ENCODE results near the gene USP32.
"Not testable (repeated sequence)": the region's sequence is repeated elsewhere in the genome, so short reads cannot be mapped to it uniquely, and the experiment has no call there.

Gene USP32, protein sequence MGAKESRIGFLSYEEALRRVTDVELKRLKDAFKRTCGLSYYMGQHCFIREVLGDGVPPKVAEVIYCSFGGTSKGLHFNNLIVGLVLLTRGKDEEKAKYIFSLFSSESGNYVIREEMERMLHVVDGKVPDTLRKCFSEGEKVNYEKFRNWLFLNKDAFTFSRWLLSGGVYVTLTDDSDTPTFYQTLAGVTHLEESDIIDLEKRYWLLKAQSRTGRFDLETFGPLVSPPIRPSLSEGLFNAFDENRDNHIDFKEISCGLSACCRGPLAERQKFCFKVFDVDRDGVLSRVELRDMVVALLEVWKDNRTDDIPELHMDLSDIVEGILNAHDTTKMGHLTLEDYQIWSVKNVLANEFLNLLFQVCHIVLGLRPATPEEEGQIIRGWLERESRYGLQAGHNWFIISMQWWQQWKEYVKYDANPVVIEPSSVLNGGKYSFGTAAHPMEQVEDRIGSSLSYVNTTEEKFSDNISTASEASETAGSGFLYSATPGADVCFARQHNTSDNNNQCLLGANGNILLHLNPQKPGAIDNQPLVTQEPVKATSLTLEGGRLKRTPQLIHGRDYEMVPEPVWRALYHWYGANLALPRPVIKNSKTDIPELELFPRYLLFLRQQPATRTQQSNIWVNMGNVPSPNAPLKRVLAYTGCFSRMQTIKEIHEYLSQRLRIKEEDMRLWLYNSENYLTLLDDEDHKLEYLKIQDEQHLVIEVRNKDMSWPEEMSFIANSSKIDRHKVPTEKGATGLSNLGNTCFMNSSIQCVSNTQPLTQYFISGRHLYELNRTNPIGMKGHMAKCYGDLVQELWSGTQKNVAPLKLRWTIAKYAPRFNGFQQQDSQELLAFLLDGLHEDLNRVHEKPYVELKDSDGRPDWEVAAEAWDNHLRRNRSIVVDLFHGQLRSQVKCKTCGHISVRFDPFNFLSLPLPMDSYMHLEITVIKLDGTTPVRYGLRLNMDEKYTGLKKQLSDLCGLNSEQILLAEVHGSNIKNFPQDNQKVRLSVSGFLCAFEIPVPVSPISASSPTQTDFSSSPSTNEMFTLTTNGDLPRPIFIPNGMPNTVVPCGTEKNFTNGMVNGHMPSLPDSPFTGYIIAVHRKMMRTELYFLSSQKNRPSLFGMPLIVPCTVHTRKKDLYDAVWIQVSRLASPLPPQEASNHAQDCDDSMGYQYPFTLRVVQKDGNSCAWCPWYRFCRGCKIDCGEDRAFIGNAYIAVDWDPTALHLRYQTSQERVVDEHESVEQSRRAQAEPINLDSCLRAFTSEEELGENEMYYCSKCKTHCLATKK (N-terminal part only)

DNA sequence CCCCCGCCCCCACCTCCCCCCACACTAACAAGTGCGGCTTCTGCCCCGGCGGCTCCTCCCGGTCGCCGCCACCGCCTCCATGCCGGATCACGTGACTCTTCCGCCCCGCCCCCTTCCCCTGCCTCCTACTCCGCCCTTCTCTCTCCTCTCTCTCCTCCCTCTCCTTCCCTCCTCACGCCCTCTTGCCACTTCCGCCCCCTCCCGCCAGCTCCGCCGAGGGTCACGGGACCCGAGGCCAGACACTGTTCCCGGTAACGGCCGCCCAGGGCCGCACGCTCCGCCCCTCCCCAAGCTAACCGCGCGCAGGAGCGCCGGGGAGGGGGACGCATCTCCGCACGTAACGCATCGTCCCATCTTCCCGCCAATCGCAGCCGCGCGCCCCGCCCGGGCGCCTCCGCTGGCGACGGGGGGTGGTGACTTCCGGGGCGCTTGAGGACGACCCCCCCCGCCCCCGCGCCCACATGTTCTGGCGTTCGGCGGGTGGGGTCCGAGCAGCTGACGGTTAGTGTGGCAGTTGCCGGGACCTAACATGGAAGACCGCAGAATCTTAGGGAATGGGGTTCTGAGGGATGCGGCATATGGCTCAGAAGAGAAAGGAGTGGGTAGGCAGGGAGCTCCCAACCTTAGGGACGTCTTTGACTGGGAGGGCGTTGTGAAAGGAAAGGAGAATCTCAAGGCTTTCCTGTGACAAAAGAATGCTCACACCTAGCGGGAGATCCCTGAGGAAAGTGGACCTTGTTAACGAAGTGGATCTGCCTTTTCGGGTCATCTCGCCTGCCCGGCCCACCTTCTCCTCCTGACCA is at the start of gene USP32:
TSS of gene USP32 (minus strand) at position 92 of the 803 bp plus-strand sequence. CDS start 194 bp downstream, outside the sequence.
- DNase-seq (ENCODE audit: low read depth in 2 of 2): peak; percentile 96 to 97

GRCh38 chr17:60439501-60439900 is 47.6 kb upstream of the USP32 start:
- DNase-seq (ENCODE audit: low read depth in 2 of 2): no peak

GRCh38 chr17:60436676-60437075 is 44.7 kb upstream of the USP32 start:
- DNase-seq (ENCODE audit: low read depth in 2 of 2): no peak

DNA sequence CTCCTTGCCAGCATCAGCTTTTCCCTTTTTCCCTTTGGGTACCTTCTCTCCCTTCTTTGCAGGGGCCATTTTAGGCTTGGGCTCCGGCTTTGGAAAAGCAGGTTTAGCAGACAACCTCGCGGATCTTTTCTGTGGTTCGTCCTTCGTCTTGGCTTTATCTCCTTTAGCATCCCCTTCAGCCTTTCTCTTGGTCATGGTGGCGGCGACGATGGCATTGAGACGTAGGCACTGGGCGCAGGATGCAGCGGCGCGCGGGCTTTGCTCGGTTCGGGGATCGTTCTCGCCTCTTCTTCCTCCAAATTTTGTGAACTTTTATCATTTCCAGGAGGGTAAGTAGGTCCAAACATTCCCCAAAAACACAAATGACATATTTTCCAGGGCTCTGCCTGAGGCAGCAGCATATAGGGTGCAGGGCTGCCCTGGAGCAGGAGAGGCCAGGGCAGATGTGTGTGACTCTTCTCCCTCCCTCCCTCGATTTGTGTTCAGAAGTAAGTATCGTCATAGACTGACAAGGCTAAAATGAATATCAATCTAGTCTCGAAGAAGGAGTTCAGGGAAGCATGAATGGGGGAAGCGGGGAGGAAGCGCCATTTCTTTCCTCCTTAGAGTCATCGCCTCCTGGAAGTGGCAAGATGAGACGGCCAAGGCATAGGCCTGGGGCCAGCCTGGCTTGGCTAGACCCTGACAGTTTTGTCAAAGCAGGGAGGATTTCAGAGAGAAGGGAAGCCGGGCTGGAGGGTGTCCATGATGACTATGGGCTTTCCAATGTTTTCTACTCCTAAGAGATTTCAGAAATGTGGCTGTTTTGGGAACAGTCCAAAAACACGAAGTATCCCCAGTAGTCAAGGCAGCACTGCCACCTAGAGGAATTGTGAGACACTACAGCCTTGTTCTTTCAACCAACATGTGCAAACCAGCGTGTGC is 43.6 kb upstream of the USP32 start:
- peak in 1 of 2 donors; percentile 34 for DNase-seq (ENCODE audit: low read depth in 2 of 2)

GRCh38 chr17:60433021-60433997 is 41.4 kb upstream of the USP32 start:
- not testable (repeated sequence) for DNase-seq (ENCODE audit: low read depth in 2 of 2)

- not testable (repeated sequence) for DNase-seq (ENCODE audit: low read depth in 2 of 2)
Observed at GRCh38 chr17:60430561-60430960, 38.6 kb upstream of the USP32 start.

- not testable (repeated sequence) for DNase-seq (ENCODE audit: low read depth in 2 of 2)
Observed at GRCh38 chr17:60428491-60428890, 36.6 kb upstream of the USP32 start.

DNA sequence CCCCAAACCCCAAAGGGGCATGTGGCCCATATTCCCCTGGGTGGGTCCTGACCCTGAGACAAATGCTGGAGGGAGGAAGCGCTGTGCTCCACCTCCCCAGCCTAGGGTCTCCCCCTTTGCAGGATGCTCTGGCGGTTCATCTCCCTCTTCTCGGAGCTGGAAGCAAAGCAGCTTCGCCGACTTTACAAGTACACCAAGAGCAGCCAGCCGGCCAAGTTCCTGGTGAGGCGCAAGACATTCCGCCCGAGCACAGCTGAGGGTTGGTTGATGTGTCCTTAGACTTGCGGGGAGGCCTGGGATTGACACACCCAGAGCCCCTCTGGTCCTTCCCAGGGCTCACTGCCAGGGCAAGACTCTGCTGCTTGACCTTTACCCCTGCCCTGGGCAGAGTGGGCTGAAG is 34.7 kb upstream of the USP32 start:
- DNase-seq (ENCODE audit: low read depth in 2 of 2): no peak

DNA sequence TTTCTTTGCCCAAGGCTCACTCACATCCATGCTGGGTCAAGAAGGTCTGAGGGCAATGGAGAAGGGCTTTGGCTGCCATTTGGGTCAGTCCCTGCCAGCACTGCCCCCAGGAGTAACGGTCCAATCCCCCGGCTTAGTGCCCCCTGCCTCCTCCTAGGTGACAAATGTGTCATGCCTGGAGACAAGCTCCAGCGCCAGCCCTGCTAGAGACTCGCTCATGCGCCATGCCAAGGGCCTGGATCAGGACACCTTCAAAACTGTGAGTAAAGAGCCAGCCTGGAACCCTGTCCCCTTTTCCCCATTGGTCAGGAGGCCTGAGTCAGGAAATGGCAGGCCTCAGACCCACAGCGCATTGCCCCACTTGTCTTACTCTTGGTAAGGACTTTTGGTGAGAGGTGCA is 33.7 kb upstream of the USP32 start:
- DNase-seq (ENCODE audit: low read depth in 2 of 2): no peak

DNA sequence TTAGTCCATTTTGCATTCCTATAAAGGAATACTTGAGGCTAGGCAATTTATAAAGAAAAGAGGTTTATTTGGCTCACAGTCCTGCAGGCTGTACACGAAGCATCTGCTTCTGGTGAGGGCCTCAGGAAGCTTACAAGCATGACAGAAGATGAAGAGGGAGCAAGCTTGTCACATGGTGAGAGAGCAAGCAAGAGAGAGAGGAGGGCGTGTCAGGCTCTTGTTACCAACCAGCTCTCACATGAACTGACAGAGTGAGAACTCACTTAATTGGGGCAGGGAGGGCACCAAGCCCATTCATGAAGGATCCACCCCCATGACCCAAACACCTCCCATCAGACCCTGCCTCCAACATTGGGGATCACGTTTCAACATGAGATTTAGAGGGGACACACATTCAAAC is 31.9 kb upstream of the USP32 start:
- no peak for DNase-seq (ENCODE audit: low read depth in 2 of 2)

- no peak for DNase-seq (ENCODE audit: low read depth in 2 of 2)
Observed at GRCh38 chr17:60422162-60422665, 30.3 kb upstream of the USP32 start, which contains the start of gene CHCT1. CHCT1 (plus strand) TSS chr17:60422489; CDS start chr17:60422593, 104 bp downstream.

- peak; percentile 45 to 69 for DNase-seq (ENCODE audit: low read depth in 2 of 2)
Observed at GRCh38 chr17:60421273-60422161, 29.6 kb upstream of the USP32 start.

GRCh38 chr17:60419875-60420274 is 27.9 kb upstream of the USP32 start:
- not testable (repeated sequence) for DNase-seq (ENCODE audit: low read depth in 2 of 2)

- not testable (repeated sequence) for DNase-seq (ENCODE audit: low read depth in 2 of 2)
Observed at GRCh38 chr17:60419003-60419402, 27.1 kb upstream of the USP32 start.

- DNase-seq (ENCODE audit: low read depth in 2 of 2): no peak
Observed at GRCh38 chr17:60416368-60416925, 24.5 kb upstream of the USP32 start.

DNA sequence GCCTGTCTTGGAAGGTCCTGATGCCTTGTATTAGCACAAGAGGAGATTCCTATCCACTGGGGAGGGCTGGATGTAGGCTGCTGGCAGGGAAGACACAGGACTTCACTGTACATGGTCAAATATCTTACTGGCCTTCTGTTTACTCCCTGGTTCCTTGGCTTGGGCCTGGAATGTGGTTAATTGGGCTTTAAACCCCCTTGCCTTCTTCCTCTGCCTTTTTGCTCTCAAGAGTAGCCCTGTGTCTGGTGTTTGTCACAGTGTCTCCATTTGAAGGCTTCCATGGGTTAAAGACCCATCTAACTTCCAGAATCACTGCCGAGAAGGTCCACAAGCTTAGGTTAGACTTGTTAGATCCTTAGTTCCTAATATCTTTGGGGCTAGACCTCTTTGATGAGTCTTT is 23.2 kb upstream of the USP32 start:
- no peak for DNase-seq (ENCODE audit: low read depth in 2 of 2)

DNA sequence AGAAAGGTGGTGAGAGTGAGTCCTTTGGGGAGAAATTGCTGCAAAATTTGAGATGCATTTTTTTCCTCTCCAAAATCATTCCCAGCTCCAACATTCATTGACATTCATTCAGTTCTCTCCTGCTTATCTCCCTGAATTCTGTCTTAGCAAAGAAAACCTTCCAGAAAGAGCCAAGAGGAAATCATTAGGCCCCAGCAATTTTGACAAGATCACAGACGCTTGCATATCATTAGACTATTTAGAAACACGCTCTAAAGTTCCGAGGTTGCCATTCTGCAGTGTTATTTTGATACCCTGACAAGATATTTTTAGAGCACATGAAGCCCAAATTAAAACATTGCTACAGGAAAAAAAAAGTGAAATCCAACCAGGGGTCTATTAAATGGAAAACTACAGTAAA is 20.8 kb upstream of the USP32 start:
- DNase-seq (ENCODE audit: low read depth in 2 of 2): no peak
